Spleen (tissue), 7 donors: ENCODE data around the gene MPZL3.

Experiments used
- CTCF ChIP-seq, 11 experiments: fragments of 200-600 bp in 7 of 11; fragments of 450-650 bp in 4 of 11; sonication (generic) in 4 of 11; IDR thresholded peaks in 8 of 11; conservative IDR thresholded peaks in 3 of 11; 1 replicate in 7 of 11; 2 replicates in 4 of 11; pipeline versions ENCODE4 v1.4.0 to v1.8.0; 2016 to 2021; ENCODE audit warnings: antibody characterized with exemption in 11 of 11, inconsistent platforms in 4 of 11, mild to moderate bottlenecking in 1 of 11
- POLR2A ChIP-seq, 3 donors: fragments of 450-650 bp; IDR thresholded peaks; one replicate each; pipeline ENCODE4 v1.5.1; 2017; ENCODE audit warnings: antibody characterized with exemption in 3 of 3, mild to moderate bottlenecking in 1 of 3
- POLR2AphosphoS5 ChIP-seq, 3 donors: sonication (generic); formaldehyde crosslinking; IDR thresholded peaks; one replicate each; pipeline ENCODE4 v1.5.1; 2017; ENCODE audit warnings: antibody characterized with exemption in 3 of 3
- donor health status: DM: no; HTN: no; CAD: no; lungs with moderate emphysema.
- donor health status: DM: no; HTN: no; CAD: no.
- donor health status: DM: no; HTN: no; CAD: no.

DNA sequence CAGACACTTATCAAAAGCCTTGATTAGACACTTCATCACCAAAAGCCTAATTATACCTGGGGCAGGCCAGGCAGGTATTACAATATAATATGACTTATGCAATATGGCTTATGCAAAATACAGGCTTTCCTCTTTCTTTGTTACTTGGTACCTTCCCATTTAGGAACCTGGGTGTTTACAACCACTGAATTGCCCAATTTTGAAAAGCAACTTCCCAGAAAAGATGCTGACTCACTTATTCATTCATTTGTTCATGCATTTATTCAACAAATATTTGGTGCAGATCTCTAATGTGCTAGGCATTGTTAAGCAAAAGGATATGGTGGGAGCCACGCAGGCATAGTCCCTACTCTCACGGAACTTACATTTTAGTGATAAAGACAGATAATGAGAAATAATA is 13.7 kb downstream of the MPZL3 start:
- TF ChIP-seq CTCF (IDR thresholded peaks at IDR 0.05 in 8 of 11, conservative IDR thresholded peaks at IDR 0.05 in 3 of 11): no peak
- no peak for TF ChIP-seq POLR2A (IDR thresholded peaks at IDR 0.05)
- TF ChIP-seq POLR2AphosphoS5 (IDR thresholded peaks at IDR 0.05): no peak
